Activated B cell treated with CpG ODN at 0.5 μM for 24 hours (primary cell): ENCODE results near the gene RIMBP2. TPM values are rescaled to one million over a fixed set of nuclear protein-coding genes. Genes with fewer than 3 reads are reported as not detected.

Source experiments
- ATAC-seq: fragments of 200-7000 bp; cut with Tn5 transposase; one replicate; pipeline ENCODE4 v1.10.0; 2021; ENCODE audit warnings: low read depth, mild to moderate bottlenecking, moderate library complexity
- CTCF ChIA-PET: fragments of 350-600 bp; sonication (Branson Sonifier 250); formaldehyde crosslinking; loops from one replicate; lab custom pipeline; 2021; ENCODE audit warnings: antibody characterized with exemption; lab: Charles Lee
- POLR2A ChIA-PET: fragments of 350-600 bp; sonication (Branson Sonifier 250); formaldehyde crosslinking; loops from one replicate; lab custom pipeline; 2021; ENCODE audit warnings: antibody characterized with exemption; lab: Charles Lee
- DNase-seq: peaks from one replicate; pipeline ENCODE4 v3.0.0; 2022
- H3K27ac Mint-ChIP-seq: one replicate; pipeline ENCODE4 v1.8.0; 2020; ENCODE audit warnings: mixed read lengths
- H3K27me3 Mint-ChIP-seq: one replicate; pipeline ENCODE4 v1.8.0; 2021; ENCODE audit warnings: mixed read lengths
- H3K36me3 Mint-ChIP-seq: one replicate; pipeline ENCODE4 v1.8.0; 2021; ENCODE audit warnings: low read depth, mixed read lengths
- H3K4me1 Mint-ChIP-seq: one replicate; pipeline ENCODE4 v1.8.0; 2021; ENCODE audit warnings: mixed read lengths
- H3K4me3 Mint-ChIP-seq: one replicate; pipeline ENCODE4 v1.8.0; 2020; ENCODE audit warnings: mild to moderate bottlenecking, mixed read lengths
- H3K9me3 Mint-ChIP-seq: one replicate; pipeline ENCODE4 v1.8.0; 2020; ENCODE audit warnings: mixed read lengths
- intact Hi-C: fragments of 100-400 bp; cut with micrococcal nuclease; formaldehyde crosslinking; loops from one replicate; pipeline ENCODE4 v1.15.1; 2024
- total RNA-seq: library from RNA; stranded (reverse); gene quantifications from 2 replicates; pipeline ENCODE4 v1.2.3, GENCODE V29; 2022
- TF ChIP-seq, protein P1 (sequence below): fragments of 200-600 bp; IDR thresholded peaks from one replicate; pipeline ENCODE4 v1.8.0; 2022; ENCODE audit warnings: antibody characterized with exemption, mild to moderate bottlenecking

Gene RIMBP2
- total RNA-seq, 1 donor from 2014 or later, result not detected

DNA sequence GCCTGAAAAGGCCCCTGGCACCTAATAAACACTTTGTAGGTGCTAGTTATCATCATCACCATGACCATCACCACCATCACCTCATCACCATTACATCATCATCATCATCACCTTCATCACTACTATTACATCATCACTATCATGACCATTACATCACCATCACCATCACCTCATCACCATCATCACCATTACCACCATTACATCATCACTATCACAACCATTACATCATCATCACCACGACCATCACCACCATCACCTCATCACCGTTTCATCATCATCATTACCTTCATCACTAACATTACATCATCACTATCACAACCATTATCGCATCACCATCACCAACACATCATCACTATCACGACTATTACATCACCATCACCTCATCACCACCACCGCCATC is 132.8 kb downstream of the RIMBP2 start:
- intact Hi-C loops, result no loop called here
- ChIA-PET CTCF (no interaction called here), POLR2A (no interaction called here)
- Mint-ChIP-seq H3K4me1 (no peaks in the 10 kb centered on the region), H3K27me3 (no peaks in the 10 kb centered on the region), H3K27ac (no peak overlapping the region), H3K36me3 (no peaks in the 10 kb centered on the region), H3K4me3 (no peak overlapping the region), H3K9me3 (no peaks in the 10 kb centered on the region)
- TF ChIP-seq, protein P1, sequence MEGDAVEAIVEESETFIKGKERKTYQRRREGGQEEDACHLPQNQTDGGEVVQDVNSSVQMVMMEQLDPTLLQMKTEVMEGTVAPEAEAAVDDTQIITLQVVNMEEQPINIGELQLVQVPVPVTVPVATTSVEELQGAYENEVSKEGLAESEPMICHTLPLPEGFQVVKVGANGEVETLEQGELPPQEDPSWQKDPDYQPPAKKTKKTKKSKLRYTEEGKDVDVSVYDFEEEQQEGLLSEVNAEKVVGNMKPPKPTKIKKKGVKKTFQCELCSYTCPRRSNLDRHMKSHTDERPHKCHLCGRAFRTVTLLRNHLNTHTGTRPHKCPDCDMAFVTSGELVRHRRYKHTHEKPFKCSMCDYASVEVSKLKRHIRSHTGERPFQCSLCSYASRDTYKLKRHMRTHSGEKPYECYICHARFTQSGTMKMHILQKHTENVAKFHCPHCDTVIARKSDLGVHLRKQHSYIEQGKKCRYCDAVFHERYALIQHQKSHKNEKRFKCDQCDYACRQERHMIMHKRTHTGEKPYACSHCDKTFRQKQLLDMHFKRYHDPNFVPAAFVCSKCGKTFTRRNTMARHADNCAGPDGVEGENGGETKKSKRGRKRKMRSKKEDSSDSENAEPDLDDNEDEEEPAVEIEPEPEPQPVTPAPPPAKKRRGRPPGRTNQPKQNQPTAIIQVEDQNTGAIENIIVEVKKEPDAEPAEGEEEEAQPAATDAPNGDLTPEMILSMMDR, result no peak
- DNase-seq (no peak), ATAC-seq (no peak)

DNA sequence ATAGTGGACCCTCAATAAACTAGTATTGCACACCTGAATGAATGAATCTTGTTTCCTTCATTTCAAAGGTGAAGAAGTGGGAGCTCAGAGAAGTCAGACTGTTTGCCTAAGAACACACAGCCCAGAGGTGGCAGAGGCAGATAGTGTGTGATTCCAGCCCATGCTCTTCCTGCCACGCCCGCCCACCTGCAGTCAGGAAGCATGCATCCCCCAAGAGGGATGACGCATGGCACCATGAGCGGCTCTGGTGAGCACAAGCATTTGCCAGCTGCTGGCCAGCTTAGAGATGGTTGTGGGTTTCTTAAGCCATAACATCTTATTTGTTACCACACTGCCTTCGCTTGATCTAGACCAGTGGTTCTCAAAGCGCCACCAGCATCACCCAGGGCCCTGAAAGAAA is 133.8 kb downstream of the RIMBP2 start:
- Mint-ChIP-seq H3K9me3 (no peaks in the 10 kb centered on the region), H3K27me3 (no peaks in the 10 kb centered on the region), H3K4me3 (no peak overlapping the region), H3K36me3 (no peaks in the 10 kb centered on the region), H3K27ac (no peak overlapping the region), H3K4me1 (no peaks in the 10 kb centered on the region)
- no peak for ATAC-seq
- no peak for DNase-seq
- POLR2A ChIA-PET, result no interaction called here
- TF ChIP-seq, protein P1, result no peak
- CTCF ChIA-PET, result no interaction called here
- intact Hi-C loops, result no loop called here

DNA sequence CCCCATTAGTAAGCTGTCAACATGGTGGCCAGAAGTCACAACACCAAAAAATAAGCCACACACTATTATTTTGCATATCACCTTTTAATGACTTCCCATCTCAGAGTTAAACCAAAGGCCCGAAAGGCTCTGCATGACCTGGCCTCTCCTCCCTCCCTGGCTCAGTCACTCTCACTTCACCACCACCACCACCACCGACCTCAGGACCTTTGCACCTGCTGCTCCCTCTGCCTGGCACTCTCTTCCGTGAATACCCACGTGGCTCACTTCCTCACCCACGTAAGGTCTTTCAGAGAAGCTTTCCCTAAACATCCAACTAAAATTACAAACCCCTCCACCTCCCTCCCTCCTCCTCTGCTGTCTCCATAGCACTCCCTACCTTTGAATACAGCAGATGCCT is 134.3 kb downstream of the RIMBP2 start:
- CTCF ChIA-PET, result no interaction called here

DNA sequence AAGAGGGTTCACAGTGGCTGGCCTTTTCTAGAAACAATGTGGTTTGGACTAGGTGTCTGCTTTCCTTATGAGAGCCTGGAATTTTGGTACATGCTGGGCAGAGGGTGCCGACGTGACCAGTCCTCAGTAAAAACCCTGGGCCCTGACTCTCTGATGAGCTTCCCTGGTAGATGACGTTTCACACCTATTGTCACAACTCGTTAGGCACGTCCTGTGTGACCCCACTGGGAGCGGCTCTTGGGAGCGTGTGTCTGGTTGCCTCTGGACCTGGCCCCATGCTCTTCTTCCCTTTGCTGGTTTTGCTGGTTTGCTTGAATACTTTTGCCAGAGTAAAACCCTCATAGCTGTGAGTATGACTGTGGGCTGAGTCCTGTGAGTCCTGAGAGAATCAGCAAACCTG is 136.9 kb downstream of the RIMBP2 start:
- no peaks in the 10 kb centered on the region for H3K36me3 Mint-ChIP-seq
- no peaks in the 10 kb centered on the region for H3K4me1 Mint-ChIP-seq
- CTCF ChIA-PET, result no interaction called here
- no peak overlapping the region for H3K4me3 Mint-ChIP-seq
- H3K9me3 Mint-ChIP-seq, result no peaks in the 10 kb centered on the region
- intact Hi-C loops, result no loop called here
- TF ChIP-seq, protein P1, result no peak
- no peak overlapping the region for H3K27ac Mint-ChIP-seq
- DNase-seq (no peak), ATAC-seq (no peak)
- no peaks in the 10 kb centered on the region for H3K27me3 Mint-ChIP-seq
- POLR2A ChIA-PET, result no interaction called here

More for the DNA sequence above, 134.3 kb downstream of the RIMBP2 start:
- TF ChIP-seq, protein P1, result no peak
- Mint-ChIP-seq H3K9me3 (no peaks in the 10 kb centered on the region), H3K4me1 (no peaks in the 10 kb centered on the region), H3K27me3 (no peaks in the 10 kb centered on the region), H3K4me3 (no peak overlapping the region), H3K36me3 (no peaks in the 10 kb centered on the region), H3K27ac (no peak overlapping the region)
- no peak for ATAC-seq
- intact Hi-C loops, result no loop called here
- POLR2A ChIA-PET, result no interaction called here
- DNase-seq, result no peak

DNA sequence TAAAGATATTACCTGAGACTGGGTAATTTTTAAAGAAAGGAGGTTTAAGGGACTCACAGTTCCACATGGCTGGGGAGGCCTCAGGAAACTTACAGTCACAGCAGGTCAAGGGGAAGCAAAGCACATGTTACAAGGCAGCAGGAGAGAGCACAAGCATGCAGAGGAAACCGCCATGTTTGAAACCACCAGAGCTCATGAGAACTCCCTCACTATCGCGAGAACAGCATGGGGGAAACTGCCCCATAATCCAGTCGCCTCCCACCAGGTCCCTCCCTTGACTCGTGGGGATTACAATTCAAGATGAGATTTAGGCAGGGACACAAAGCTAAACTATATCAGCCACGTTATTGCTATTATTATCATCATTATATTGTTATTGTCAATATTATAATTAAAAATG is 138.7 kb downstream of the RIMBP2 start:
- Mint-ChIP-seq H3K27ac (no peak overlapping the region), H3K4me3 (no peak overlapping the region), H3K4me1 (no peaks in the 10 kb centered on the region), H3K36me3 (no peaks in the 10 kb centered on the region), H3K9me3 (no peaks in the 10 kb centered on the region), H3K27me3 (no peaks in the 10 kb centered on the region)
- TF ChIP-seq, protein P1, result no peak
- intact Hi-C loops, result no loop called here
- POLR2A ChIA-PET, result no interaction called here
- ATAC-seq, result no peak
- DNase-seq, result no peak
- CTCF ChIA-PET, result no interaction called here
